Measurements from ENCODE around the gene RANBP1.
"Not testable (repeated sequence)": the region's sequence is repeated elsewhere in the genome, so short reads cannot be mapped to it uniquely, and the experiment has no call there.

The RANBP1 gene

DNA sequence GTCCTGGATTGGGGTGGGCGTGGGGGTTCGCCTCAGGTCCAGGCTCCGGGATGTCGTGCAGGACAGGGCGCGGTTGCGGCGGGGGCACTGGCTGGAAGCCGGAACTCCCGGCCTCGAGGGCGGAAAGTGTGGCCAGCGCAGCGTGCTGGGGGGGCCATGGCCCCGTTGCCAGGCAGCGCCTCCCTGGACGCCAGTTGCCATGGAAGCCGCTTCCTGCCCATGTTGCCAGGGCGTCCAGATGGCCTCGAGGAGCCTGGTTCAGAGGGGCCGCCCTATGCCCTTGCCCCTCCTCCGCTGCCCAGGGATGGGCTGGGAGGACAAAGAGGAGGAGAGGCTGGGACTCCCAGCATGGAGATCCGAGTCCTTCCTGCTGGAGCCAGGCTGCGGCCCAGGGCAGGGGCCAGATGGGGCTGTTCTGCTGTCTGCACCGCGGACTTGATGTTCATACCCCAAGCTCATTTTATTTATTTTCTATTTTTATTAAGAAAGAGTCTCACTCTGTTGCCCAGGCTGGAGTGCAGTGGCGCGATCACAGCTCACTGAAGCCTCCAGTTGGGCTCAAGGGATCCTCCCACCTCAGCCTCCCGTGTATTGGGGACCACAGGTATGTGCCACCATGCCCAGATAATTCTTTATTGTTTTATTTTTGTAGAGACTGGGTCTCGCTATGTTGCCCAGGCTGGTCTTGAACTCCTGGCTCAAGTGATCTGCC is 39.6 kb downstream of the RANBP1 start:
- peak; percentile 71 to 81 for DNase-seq

DNA sequence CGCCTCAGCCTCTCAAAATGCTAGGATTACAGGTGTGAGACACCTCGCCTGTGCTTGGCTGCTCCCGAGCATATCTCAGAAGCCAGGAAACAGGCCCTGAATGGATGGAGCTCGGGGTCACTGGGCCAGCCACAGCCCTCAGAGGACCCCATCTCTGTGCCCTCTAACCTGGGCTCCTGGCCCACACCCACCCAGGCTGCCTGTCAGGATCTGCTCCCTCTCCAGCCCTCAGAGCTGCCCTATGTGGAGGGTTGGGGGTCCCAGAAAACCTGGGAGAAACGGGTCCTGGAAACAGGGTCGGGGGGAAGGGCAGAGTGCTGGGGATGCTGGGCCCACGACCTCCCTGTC is 40.1 kb downstream of the RANBP1 start:
- no peak for DNase-seq

DNA sequence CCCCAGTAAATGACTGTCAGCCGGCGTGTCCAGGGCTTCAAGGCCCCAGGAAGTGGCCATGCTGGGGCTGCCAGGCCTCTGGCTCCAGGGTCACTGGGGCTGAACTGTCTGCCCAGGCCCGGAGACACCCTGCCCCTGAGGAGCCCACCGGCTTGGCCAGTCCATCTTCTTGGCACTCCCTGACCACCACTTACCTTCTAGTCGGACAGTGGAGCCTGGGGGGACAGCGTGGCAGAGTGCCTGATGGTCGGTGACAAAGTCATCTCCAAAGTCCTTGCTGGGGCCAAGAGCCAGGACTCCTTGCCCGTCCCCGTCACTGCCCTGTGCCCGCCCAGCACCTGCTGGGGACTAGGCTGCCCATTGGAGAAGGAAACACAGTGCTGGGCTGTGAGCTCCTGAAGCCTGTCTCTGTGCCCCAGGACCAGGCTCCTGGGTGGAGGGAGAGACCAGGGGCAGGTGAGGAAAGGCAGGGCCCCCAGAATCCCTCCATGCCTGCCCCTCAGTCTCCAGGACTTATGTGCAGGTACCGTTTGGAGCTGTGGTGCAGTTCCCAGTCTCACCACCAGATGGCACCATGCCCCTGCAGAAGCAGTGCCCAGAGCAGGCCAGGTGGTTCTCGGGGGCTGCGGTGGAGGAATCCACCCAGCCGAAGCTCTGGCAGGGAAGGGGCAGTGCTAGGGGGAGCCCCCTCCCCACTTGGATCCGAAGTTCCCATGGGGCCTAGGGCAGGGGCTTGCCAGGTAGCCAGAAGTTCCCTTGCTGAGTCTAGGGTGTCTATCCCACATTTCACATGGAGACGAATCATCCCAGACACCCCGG is 40.9 kb downstream of the RANBP1 start:
- DNase-seq = peak; percentile 59 to 60

DNA sequence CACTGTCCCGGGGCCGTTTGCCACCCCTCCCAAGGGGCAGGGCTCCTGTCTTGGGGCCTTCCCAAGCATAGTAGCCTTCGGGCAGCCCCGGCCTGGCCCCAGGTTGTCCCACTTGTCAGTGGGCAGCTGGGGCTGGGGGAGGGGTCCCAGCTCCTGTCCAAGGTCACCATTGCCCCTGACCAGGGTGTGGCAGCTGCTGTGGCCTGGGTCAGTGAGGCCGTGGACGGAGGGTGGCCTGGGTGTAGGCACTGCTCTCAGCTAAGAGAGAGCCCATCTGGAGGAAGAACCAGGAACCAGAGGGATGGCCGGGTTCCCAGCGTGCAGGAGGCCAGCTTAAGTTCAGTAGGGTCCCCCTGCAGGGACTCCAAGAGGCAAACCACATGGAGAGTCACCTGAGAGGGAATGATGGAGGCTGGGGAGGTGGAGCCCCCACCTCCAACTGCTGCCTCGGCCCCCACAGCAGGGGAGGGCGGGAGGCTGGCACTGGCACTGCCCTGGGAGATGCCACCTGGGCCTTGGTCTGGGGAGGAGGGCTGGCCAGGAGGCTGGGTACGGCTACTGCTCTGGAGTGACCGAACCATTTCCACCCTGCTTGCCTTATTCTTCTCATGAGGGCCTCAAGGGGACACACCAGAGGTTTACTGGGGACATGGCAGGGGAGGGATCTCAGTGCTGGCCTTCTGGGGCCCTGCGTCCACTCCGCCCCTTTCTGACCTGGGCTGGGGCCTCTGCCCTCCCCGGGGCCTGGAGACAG is 41.7 kb downstream of the RANBP1 start:
- no peak for DNase-seq

DNA sequence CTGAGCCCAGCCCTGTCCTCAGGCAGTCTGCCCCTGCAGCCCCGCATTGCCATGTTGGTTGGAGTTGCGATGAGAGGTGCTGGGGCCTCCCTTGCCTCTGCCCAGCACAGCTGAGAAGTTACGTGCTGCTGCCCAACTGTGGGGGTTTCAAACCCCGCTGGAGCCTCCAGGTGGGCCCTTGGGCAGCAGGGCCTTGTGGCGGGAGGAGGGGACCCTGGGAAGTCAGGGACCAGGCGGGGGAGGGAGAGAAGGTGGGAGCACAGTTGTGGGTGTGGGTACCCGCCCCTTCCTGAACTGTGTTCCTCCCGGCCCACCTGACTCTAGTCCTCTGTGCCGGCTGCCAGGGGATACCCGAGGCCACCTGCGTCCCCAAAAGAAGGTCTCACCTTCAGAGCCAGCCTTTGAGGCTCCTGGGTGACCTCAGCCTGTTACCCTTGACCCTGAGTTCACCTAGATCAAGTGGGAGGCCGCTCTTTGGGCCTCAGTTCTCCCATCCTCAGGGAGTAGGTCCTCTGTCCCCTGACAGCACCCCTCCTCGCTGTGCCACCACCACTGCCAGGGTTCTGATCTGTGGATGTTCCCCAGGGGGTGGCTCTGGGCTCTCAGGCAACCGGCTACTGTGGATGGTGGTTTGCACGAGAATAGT is 42.6 kb downstream of the RANBP1 start:
- no peak for DNase-seq

DNA sequence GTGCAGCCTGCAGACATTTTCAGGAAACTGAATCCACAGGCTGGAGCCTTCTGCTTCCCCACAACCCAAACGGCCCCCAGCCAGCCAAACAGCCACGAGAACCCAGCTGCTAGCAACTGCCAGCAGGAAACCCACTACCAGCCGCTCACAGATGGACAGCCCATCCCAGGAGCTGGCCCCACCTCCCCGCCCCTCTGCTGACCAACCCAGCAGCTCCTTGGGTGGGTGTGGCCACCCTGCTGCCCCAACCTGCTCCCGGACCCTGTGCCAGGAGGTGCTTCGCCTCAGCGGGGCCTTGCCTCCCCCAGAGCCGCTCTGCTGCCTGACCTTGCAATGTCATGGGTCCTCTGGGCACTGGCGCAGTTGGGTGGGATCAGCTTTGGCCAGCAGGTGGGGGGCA is 43.2 kb downstream of the RANBP1 start:
- no peak for DNase-seq

DNA sequence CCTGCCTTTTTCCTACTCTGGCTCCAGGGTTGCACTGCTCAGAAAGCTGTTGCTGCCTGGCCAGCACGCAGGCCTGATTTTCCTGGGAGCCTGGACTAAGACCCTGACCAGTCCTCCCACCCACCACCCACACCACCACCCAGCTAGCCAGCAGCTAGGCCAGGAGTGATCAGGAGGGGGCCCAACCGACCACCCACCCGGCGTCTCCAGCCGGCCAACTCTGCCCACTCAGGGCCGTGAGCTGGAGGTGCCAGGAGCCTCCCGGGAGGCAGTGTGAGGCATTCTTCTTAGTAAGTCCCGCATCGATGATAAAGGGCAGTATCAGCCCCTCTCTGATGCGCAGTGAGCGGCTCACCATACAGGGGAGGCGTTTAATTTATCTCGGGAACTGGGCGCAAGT is 43.6 kb downstream of the RANBP1 start:
- DNase-seq = not testable (repeated sequence)

DNA sequence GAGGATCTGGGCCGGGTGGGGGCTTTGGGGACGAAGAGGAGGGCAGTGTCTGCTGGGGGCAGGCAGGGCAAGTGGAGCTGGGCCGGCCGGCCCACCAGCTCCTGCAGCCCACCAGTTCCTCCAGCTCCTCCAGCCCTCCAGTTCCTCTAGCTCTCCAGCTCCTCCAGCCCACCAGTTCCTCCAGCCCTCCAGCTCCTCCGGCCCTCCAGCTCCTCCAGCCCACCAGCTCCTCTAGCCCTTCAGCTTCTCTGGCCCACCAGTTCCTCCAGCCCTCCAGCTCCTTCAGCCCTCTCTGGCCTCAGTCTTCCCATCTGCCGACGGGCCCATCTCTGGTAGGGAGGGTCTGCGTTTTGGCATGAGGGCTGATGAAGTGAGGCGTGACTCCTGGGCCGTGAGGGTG is 44.1 kb downstream of the RANBP1 start:
- DNase-seq = no peak

DNA sequence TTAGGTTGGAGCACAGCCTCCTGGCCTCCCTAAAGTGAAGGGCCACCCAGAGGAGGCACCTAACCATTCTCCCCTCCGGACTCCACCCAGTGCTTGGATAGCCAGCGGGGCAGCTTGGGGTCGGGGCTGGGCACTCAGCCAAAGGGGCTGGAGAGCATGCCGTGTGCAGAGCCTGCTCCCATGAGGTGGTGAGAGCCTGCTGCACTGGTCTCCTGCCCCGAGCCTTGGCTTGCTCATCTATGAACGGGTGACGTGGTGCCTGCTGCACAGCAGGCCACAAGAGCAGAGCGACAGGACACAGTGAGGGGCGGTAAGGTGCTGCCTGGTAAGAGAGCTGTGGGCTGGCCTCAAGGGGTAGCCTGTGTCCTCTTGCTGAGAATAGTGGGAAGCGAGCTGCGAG is 49.0 kb downstream of the RANBP1 start:
- no peak for DNase-seq

DNA sequence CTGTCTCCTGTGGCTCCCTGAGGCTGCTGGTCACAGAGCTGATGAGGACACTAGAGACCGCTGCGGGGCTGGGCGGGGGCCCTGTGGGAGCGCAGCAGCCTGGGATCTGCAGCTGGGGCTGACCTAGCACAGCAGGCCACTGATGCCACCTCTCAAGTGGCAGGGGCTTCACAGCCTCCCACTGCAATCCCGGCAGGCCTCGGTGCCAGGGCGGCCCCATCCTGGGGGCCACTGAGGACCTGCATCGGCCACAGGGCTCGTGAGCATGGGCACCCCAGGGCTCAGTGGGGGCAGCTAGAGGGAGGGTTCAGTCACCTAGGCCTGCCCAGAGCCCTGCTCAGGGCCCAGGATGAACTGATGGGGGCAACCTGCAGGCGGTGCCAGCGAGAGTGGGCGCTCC is 49.5 kb downstream of the RANBP1 start:
- DNase-seq = no peak

DNA sequence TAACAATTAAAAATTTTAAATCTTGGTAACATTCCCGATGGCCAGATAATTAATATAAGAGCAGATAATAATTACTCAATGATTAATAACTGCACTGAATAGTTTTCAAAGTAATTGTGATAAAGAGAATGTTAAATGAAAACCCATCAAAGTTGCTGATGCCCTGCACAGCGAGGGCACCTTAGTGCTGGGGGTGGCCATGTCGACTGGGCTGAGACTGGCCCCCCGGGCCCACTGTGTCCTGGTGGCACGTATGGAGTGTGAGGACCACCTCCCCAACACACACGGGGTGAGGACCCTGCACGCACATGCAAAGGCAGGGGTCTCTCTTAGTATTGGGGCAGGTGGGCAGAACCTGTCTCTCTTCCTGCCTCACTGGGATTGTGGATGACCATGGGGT is 50.0 kb downstream of the RANBP1 start:
- no peak for DNase-seq

DNA sequence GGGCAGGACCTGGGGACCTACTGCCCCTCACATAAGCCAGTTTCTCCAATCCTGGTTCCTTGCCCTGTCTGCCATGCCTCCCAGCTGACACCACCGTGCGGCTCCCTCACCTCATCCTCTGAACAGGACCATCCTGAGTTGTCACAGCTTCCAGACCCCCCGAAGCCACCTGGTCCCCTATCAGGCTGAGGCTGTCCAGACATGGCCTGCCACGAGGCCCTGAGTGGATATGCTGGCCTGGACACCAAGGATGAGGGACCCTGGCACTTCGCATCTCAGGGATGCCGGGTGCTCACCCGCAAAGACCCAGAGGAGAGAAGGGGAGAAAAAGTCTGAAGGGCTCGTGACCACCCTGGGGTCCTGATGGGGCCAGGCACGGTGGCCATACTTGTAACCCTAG is 50.8 kb downstream of the RANBP1 start:
- no peak for DNase-seq

DNA sequence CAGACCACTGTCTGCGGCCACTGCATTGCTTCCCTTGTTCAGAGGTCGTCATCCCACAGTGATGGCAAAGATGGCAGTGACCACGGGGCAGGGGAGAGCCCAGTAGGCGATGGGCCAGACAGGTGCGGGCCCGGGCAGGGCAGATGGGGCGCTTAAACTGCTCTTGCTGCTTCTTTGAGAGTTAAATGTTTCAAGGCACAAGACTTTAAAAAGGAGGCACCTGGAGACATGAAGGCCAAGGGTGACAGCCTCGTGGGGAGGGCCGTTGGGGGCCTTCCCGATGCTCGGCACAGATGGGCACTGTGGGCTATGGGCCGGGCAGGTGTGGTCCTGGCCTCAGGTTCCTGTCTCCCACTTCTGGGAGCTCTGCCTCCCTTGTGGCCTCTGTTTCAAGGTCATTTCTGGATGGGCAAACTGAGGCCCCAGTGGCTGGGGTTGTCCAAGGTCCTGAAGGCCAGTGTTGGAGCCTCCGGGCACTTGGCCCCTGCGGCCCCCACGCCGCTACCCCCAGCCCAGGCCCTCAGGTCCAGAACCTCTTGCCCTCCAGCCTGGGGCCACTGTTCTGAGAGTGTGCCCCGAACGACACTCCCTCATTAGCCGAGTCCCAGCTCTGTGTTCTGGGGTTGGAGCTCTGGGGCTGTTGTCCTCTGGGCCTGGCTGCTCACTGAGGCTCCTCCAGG is 51.9 kb downstream of the RANBP1 start:
- no peak for DNase-seq

DNA sequence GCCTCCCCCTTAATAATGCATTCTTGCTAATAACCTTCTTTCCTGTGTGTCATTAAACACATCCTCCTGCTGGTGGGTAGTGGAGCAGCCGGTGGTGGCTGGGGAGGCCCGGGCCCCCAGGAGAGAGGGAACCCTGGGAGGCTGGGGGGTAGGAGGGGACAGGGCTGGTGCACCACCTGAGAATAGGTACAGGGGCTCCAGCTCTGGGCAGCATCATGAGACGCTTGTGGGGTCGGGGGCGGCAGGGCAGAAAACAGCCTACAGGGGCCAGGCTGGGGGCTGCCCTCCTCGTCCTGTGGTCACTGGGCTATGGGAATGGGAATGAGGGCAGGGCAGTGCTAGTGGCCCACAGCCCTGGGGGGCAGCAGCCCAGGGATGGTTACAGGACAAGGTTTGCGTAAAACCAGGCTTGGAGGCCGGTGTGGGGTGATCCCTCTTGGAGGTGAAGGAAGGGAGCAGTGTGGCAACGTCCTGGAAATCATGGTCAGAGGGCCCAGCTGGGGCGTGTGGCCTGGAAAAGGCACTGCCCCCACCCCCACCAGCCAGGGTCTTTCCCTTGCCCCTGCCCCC is 53.4 kb downstream of the RANBP1 start:
- no peak for DNase-seq

DNA sequence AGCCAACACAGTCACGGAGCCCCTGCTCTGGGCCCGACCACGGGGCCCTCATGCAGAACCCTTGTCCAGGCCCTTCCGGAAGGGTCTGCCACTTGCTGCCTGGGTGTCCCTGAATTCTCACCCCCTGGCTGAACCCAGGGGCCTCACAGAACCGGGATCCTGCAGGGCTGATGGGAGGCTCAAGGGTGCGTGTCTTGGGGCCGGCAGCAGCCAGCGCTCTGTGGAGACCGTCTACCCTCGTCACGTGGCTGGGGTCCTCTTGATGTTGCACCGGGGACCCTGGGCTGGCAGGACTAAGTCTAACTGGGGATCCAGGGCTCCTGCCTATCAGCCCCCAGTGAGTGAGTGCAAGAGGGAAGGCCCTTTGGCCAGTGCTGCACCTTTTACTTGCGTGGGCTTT is 54.3 kb downstream of the RANBP1 start:
- no peak for DNase-seq

DNA sequence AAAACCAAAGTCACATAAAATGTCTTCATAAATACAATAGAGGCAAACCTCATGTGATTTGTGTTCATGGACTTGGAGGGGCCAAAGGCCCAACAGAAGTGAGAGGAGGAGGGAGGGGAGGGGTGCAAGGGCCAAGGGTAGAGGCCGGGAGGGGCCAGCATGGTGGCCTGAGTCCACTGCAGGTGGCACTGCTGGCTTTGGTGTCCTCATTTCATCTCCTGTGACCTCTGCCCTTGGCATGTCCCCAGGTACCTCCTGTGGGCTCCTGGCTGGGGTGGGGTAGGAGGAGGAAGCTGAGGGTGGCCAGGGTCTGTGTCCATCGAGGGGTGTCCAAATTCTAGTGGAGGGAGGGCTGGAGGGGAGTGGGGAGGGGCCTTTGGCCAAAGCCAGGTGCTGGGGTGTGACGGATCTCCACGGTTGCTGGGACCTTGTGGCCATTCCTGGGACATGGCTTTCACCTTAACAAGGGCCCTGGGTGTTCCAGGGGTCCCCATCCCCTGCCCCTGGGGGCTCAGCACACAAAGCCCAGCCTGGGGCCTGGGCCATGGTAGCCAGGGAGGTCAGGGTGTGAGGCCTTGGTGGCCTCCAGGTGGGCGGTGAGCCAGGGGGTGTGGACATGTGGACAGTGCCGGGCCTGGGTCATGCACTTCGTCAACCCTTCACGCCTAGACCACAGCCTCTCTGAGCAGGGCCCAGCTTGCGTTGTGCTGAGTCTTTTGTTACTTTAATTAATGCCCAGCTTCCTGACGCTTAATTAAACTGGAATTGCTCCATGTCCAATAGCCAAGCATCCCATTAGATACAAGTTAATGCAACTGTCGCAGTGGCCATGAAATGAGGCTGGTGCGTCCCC is 55.6 kb downstream of the RANBP1 start:
- DNase-seq = no peak

DNA sequence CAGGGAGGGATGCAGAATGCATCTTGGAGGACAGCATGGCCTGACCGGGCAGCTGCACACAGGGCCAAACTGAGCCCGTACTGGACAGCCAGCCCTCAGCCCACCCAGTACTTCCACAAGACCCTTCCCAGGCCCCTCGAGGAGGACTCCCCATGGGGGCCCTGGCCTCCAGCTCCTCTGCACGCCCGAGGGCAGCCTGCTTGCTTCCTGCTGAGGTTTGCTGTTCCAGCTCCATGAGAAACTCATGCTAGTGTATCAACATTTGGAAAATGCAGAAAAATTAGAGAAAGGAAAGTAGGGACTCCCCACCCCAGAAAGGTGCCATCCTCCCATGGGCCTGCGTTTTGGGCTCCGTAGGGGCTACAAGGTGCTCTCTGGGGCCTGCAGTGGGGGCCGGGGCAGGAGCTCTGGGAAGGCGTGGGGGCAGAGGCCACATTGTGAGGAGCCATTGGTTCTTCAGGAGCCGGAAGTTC is 56.3 kb downstream of the RANBP1 start:
- no peak for DNase-seq

DNA sequence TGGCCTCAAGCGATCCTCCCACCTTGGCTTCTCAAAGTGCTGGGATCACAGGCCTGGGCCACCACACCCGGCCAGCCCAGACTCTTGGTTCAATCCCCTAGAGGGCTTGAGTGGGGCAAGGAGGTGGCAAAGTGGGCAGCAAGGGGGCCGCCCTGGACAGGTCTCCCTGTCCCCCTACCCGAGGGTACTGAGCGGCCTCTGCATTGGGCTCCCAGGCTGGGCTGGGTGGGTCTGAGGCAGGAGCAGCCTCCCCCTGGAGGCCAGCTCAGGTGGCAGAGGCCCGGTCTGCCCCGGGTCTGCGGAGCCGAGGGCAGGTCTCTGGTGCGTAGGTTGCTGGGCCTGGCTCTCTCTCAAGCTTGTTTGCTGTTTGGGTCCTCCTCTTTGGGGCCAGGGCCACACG is 57.3 kb downstream of the RANBP1 start:
- no peak for DNase-seq

DNA sequence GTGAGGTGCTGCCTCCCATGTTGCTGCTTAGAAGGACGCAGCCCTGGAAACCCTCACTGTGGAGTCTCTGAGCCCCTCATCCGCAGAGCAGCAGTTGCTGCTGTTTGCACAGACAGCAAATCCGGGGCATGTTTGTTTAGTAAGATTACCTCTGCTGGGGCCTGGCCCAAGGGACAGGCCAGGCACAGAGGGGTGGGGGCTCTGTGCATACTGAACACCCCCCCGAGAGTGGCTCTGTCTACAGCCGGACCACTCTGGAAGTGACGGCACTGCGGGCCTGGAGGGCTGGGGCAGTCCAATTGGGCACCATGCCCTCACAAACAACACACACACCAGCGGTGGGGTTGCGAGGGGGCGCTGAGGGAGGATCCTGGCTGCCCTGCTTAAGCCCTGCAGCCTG is 57.9 kb downstream of the RANBP1 start:
- DNase-seq = no peak

DNA sequence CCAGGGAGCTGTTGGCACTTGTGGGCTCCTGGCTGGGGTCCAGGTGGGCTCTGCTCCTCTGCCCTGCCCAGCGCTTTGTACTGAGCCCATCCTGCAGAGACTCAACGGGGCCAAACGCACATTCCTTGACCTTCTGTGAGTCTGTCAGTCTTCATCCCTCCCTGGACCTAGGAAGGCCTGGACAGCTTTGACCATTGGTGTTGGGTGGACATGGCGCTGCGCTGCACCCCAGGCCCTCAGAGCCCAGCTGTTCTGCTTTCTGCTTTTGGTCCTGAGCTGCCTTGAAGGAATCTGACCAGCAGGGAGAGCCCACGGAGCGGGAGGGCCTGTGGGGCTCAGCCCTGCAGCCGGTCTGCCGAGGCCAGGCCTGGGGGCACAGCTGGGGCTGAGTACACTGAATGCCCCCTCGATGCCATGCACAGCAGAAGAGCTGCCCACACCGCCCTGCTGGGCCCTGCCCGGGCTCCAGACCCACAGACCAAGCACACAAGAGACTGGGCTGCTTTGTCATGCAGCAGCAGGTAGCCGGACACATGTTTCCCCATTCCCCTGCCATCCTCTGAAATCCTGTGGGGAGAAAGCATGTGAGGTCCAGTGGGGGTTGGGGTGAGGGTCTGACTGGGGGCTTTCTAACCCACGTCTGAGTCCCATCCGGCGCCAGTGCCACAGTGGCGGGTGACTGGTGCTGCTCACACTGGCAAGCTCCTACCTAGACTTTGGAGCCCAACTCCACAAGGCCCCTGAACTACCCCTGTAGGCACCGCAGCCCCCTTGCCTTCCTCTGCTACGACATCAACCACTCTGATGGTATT is 59.1 kb downstream of the RANBP1 start:
- no peak for DNase-seq

DNA sequence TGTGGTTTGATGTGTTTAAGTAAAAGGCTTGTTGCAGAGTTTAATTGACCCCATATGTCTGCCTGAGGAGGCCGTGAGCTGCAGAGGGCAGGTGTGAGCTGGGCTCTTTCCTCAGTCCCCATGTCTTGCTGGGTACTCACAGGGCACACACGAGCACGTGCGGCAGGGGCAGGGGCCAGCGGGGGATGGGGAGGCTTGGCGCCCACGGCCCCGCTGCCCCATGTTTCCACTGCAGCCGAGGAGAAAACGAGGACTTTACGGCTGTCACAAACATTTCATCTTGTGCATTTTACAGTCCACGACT is 59.6 kb downstream of the RANBP1 start:
- no peak for DNase-seq

Data from NCI-H2081 (cell line).